ENCODE data around the gene INSR. TPM values are rescaled to one million over a fixed set of nuclear protein-coding genes. Genes with fewer than 3 reads are reported as not detected.
A peak's percentile ranks its signal among the peaks of the same experiment; 100 is the strongest.

The INSR gene
- total and polyA plus RNA-seq, 10 of the 15 experiments (the other 5 are each of a cell fraction or from before 2014, with no cell fraction given), result 4.2 to 34.9 (median 13.6) TPM

GRCh38 chr19:7251494-7251893 is 42.7 kb downstream of the INSR start (continued):
- no peak for TF ChIP-seq ZBTB33 (IDR thresholded peaks at IDR 0.05)
- TF ChIP-seq SPI1 (IDR thresholded peaks at IDR 0.05; ENCODE audit: borderline replicate concordance, insufficient read depth, low read depth, low read length), result peak; percentile 56; the same call in 1 of the 2 replicates

GRCh38 chr19:7250951-7251350 is 43.3 kb downstream of the INSR start:
- Histone ChIP-seq H2AFZ (ENCODE audit: control insufficient read depth, low read depth, low read length) (no peak overlapping the region), H3K9me3 (replicated peaks; ENCODE audit: control insufficient read depth, insufficient read depth, low read length) (peaks cover 13% of the 10 kb centered on the region), H3K27ac (ENCODE audit: control insufficient read depth, insufficient read depth) (no peak overlapping the region; the same call in 1 of the 2 replicates), H3K36me3 (ENCODE audit: control insufficient read depth in 2 of 2, insufficient read depth in 2 of 2, low read length in 1 of 2) (peaks cover 0 to 5% of the 10 kb centered on the region in 2 experiments; a peak in 2 of 4 replicates), H3K27me3 (replicated peaks in 1 of 2; ENCODE audit: control insufficient read depth in 2 of 2, insufficient read depth in 2 of 2, low read length in 1 of 2) (no peaks in the 10 kb centered on the region), H3K79me2 (ENCODE audit: control insufficient read depth, insufficient read depth, low read length) (peaks cover 40% of the 10 kb centered on the region), H3K4me1 (ENCODE audit: control insufficient read depth, insufficient read depth, low read length) (peaks cover 8% of the 10 kb centered on the region), H3K4me2 (ENCODE audit: control insufficient read depth, insufficient read depth) (no peak overlapping the region), H3K9ac (ENCODE audit: control insufficient read depth, insufficient read depth, low read length) (no peak overlapping the region), H4K20me1 (ENCODE audit: control insufficient read depth, insufficient read depth) (no peaks in the 10 kb centered on the region), H3K4me3 (no peak overlapping the region)
- ChIA-PET SMC1A (ENCODE audit: uncharacterized antibody, unreplicated experiment) (no interaction called here), RAD21 (ENCODE audit: unreplicated experiment) (interaction anchor here (1.0 kb wide), 1 partner anchor 37 kb away, joined by 3 read pairs; no protein-coding TSS in a partner anchor), CTCF (interaction anchor here (1.3 kb wide), 1 partner anchor 13 kb away, joined by 7 read pairs; no protein-coding TSS in a partner anchor), POLR2A (interaction anchor here (0.6 kb wide), 2 partner anchors 8 to 40 kb away, joined by 3 to 11 read pairs; no protein-coding TSS in a partner anchor)
- in situ Hi-C loops (cut with MboI), result no loop called here
- 70% methylated on average over 4 of the region's 4 CpGs for WGBS (ENCODE audit: insufficient coverage, insufficient replicate concordance, low lambda C conversion rate, missing lambda C conversion rate)
- no peak for FAIRE-seq
- intact Hi-C loops (cut with micrococcal nuclease; ENCODE audit: unreplicated experiment), result no loop called here
- BruUV-seq (replicated peaks), result no TSS peak
- TF ChIP-seq ZNF24 (IDR thresholded peaks at IDR 0.05) (no peak), TCF3 (IDR thresholded peaks at IDR 0.05; ENCODE audit: borderline replicate concordance, insufficient read depth, low read depth, low read length) (no peak), REST (IDR thresholded peaks at IDR 0.05; ENCODE audit: low read depth, low read length) (no peak), RFX5 (IDR thresholded peaks at IDR 0.05; ENCODE audit: low read depth, low read length) (no peak), BRCA1 (IDR thresholded peaks at IDR 0.05; ENCODE audit: low read depth, low read length) (no peak)
- DNase-seq (ENCODE audit: low read depth, low spot score), result no peak
- ATAC-seq, result no peak; the same call in 2 of the 3 replicates

Data from GM12878 (cell line).